HFF-Myc (cell line): ENCODE measurements around the gene FETUB.
"Not testable (repeated sequence)": the region's sequence is repeated elsewhere in the genome, so short reads cannot be mapped to it uniquely, and the experiment has no call there.

Source experiments
- DNase-seq: peaks from one replicate; pipeline ENCODE4 v3.0.0-alpha.2; 2011; ENCODE audit warnings: low read depth; ENCODE audit errors: extremely low read depth
- H3K4me3 ChIP-seq: replicated peaks from 2 replicates; pipeline ENCODE4 v1.5.1; 2011; ENCODE audit warnings: low read depth, mild to moderate bottlenecking, control low read depth, low read length
- TF ChIP-seq, protein P1 (sequence below): IDR thresholded peaks from 2 replicates; pipeline ENCODE4 v1.5.1; 2012; ENCODE audit warnings: mild to moderate bottlenecking, low read depth, low read length, control low read depth; ENCODE audit errors: missing control alignments

FETUB gene

DNA sequence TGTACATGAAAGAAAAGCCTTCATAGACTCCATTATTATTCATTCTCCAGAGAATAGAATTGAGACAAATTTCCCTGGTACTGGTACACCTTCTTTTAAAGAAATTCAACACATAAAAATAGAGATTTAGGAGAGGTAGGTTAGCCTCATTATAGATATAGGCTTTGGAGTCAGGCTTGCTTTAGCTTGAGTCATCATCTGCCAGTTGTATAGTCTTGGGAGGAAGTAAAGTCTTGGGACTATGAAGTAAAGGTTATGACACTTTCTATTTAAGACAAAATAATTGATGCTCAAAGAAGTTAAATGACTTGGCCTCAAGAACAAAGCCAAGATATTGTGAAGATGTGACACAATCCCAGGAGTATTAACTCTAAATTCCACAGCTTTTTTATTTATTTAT lies 30.0 kb downstream of the FETUB start:
- H3K4me3 ChIP-seq = no peak overlapping the region
- TF ChIP-seq, protein P1, sequence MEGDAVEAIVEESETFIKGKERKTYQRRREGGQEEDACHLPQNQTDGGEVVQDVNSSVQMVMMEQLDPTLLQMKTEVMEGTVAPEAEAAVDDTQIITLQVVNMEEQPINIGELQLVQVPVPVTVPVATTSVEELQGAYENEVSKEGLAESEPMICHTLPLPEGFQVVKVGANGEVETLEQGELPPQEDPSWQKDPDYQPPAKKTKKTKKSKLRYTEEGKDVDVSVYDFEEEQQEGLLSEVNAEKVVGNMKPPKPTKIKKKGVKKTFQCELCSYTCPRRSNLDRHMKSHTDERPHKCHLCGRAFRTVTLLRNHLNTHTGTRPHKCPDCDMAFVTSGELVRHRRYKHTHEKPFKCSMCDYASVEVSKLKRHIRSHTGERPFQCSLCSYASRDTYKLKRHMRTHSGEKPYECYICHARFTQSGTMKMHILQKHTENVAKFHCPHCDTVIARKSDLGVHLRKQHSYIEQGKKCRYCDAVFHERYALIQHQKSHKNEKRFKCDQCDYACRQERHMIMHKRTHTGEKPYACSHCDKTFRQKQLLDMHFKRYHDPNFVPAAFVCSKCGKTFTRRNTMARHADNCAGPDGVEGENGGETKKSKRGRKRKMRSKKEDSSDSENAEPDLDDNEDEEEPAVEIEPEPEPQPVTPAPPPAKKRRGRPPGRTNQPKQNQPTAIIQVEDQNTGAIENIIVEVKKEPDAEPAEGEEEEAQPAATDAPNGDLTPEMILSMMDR = no peak
- DNase-seq = no peak

DNA sequence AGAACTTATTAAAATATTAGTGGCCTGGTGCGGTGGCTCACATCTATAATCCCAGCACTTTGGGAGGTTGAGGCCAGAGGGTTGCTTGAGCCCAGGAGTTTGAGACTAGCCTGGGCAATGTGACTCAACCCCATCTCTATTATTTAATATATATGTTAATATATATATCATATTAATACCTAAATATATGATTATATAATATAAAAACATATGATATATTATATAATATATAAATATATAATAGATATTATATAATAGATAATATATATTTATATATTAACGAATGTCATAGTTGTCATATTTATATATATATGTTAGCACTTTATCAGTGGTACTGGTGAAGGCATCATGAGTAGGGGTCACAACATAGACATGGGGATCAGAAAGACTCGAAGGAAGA lies 30.9 kb downstream of the FETUB start:
- DNase-seq = no peak
- TF ChIP-seq, protein P1 = no peak
- no peak overlapping the region for H3K4me3 ChIP-seq

DNA sequence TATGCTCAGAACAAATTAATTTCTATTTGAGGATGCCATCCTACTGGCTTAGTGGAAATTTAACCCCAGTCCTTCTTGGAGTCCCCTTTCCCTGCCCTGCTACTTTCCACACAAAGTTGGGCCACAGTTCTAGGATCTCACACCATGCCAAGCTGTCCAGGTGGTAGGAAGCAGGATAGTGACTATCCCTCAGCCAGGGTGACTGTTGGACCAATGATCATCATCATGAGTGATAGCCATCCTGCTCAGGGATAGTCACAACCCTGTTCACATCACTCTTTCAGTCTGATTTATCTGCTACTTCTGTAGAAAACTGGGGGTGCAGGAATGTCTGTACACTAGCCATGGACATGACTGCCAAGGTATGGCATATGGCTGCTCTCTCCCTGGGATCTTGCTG lies 38.4 kb downstream of the FETUB start:
- DNase-seq = no peak
- no peak overlapping the region for H3K4me3 ChIP-seq
- TF ChIP-seq, protein P1 = no peak

DNA sequence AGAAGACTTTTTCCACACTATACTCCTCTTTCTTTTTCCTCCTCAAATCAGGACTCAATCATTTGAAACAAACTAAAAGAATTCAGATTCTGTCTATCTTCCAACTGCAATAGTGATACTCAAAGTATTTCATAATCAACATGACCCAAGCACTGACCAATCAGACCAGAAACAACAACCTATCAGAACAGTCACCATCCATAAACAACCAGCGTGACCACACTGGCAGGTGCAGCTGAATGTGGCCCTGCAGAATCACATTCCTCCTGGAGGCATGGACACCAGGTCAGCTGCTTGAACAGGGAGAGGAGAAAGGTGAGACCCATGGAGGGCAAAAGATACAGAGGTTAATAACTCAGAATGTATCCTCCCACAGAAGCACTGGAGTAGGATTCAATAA lies 39.0 kb downstream of the FETUB start:
- no peak overlapping the region for H3K4me3 ChIP-seq
- no peak for DNase-seq
- TF ChIP-seq, protein P1 = no peak

DNA sequence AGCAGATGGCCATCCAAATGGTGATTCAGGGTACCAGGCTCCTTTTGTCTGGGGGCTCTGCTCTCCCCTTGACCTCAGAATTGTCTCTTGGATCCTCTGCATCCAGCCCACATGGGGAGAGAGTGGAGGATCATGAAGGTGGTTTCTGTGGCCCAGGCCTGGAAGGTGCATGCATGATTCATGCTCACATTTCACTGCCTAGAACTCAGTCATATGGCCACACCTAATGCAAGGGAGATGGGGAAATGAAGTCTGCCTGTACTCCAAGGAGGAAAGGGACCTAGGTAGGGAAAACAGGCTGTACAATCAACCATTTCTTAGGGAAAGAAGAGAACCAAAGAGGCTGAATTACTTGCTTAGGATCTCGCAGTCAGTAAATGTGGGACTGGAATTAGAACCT lies 40.7 kb downstream of the FETUB start:
- TF ChIP-seq, protein P1 = no peak
- DNase-seq = no peak
- H3K4me3 ChIP-seq = no peak overlapping the region

DNA sequence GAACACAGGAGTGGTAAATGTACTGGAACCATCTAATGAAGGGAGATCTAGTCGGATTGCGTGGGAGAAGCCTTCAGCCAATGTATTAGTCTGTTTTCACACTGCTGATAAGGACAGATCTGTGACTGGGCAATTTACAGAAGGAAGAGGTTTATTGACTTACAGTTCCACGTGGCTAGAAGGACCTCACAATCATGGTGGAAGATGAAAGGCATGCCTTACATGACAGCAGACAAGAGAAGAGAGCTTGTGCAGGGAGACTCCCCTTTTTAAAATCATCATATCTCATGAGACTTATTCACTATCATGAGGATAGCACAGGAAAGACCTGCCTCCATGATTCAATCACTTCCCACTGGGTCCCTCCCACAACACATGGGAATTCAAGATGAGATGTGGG lies 42.6 kb downstream of the FETUB start:
- H3K4me3 ChIP-seq = no peak overlapping the region
- TF ChIP-seq, protein P1 = no peak
- no peak for DNase-seq

DNA sequence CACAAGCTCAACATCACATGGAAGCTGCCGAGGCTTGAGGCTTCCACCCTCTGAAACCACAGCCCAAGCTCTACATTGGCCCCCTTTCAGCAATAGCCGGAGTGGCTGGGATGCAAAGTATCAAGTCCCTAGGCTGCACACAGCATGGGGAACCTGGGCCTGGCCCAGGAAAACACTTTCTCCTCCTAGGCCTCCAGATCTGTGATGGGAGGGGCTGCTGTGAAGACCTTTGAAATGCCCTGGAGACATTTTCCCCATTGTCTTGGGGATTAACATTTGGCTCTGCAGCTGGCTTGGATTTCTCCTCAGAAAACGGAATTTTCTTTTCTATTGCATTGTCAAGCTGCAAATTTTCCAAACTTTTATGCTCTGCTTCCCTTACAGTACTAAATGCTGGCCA lies 43.8 kb downstream of the FETUB start:
- TF ChIP-seq, protein P1 = no peak
- H3K4me3 ChIP-seq = no peak overlapping the region
- DNase-seq = no peak

DNA sequence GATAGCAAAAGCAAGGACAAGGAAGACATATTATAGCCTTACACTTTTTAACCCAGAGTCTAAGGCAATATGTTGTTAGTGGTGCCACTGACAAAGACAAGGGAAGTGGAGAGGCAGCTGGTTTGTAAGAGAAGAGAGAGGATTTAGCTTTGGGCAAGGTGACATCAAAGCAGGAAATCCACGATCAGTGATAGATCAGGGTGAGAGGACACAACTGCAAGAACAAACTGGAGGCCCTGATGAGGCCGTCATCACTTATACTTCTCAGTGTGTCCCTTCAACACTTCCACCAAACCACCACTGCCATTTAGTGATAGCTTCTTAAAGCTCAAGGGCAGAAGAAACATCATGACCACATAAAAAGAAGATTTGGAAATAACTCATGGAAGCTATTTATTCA lies 46.3 kb downstream of the FETUB start:
- not testable (repeated sequence) for DNase-seq, H3K4me3 ChIP-seq
